Panc1 (cell line): ENCODE results near the gene CPA1. TPM values are rescaled to one million over a fixed set of nuclear protein-coding genes. Genes with fewer than 3 reads are reported as not detected.

ENCODE experiments used
- ATAC-seq: fragments of 200-7000 bp; cut with Tn5 transposase; 2 replicates; pipeline ENCODE4 v1.9.1; 2020; ENCODE audit warnings: mild to moderate bottlenecking, moderate library complexity
- BruUV-seq: library from RNA; stranded (reverse); fragments of 400-500 nt; replicated peaks from 2 replicates; lab custom pipeline; 2021; lab: Mats Ljungman, UMichigan
- CTCF ChIA-PET: fragments of 300-600 bp; sonication (Branson Sonifier 250); formaldehyde crosslinking; loops from one replicate; lab custom pipeline; 2022; ENCODE audit warnings: antibody characterized with exemption; lab: Charles Lee
- POLR2A ChIA-PET: fragments of 300-600 bp; sonication (Branson Sonifier 250); formaldehyde crosslinking; loops from one replicate; lab custom pipeline; 2022; ENCODE audit warnings: antibody characterized with exemption; lab: Charles Lee
- DNase-seq: peaks from one replicate; pipeline ENCODE4 v3.0.0-alpha.2; 2010; ENCODE audit warnings: low read depth, low spot score
- H3K27ac ChIP-seq: 2 replicates; pipeline ENCODE4 v1.5.1; 2011; ENCODE audit warnings: mild to moderate bottlenecking, low read length, inconsistent platforms
- H3K27me3 ChIP-seq: fragments of 200-500 bp; sonication (Bioruptor generic); 2 replicates; pipeline ENCODE4 v1.6.0; 2014; ENCODE audit warnings: low read length, inconsistent platforms; ENCODE audit not compliant: control insufficient read depth, insufficient read depth
- H3K36me3 ChIP-seq: fragments of 200-500 bp; sonication (Bioruptor generic); 2 replicates; pipeline ENCODE4 v1.5.1; 2014; ENCODE audit warnings: inconsistent platforms, mild to moderate bottlenecking, low read length, moderate library complexity; ENCODE audit not compliant: control insufficient read depth, insufficient read depth
- H3K4me1 ChIP-seq: 2 replicates; pipeline ENCODE4 v1.5.1; 2011; ENCODE audit warnings: inconsistent platforms, mild to moderate bottlenecking, low read length, moderate library complexity; ENCODE audit not compliant: control insufficient read depth, insufficient read depth
- H3K4me3 ChIP-seq, 2 experiments: 2 replicates each; pipeline ENCODE4 v1.5.1; 2011 to 2012; ENCODE audit warnings: low read depth in 2 of 2, low read length in 2 of 2, mild to moderate bottlenecking in 2 of 2, inconsistent platforms in 1 of 2, moderate library complexity in 1 of 2
- H3K9me3 ChIP-seq: fragments of 200-500 bp; sonication (Bioruptor generic); 2 replicates; pipeline ENCODE4 v1.5.1; 2014; ENCODE audit warnings: low read depth, mild to moderate bottlenecking, inconsistent platforms, low read length, moderate library complexity; ENCODE audit not compliant: control insufficient read depth, insufficient read depth
- CTCF ChIP-seq: fragments of 450-650 bp; IDR thresholded peaks from 2 replicates; pipeline ENCODE4 v1.5.1; 2017; ENCODE audit warnings: mild to moderate bottlenecking
- POLR2AphosphoS5 ChIP-seq: IDR thresholded peaks from 2 replicates; pipeline ENCODE4 v1.6.1; 2012; ENCODE audit warnings: mild to moderate bottlenecking, low read depth, low read length, moderate library complexity
- REST ChIP-seq, 2 experiments: IDR thresholded peaks; 2 replicates each; pipeline ENCODE4 v1.6.1; 2011 to 2012; ENCODE audit warnings: low read depth in 2 of 2, control low read depth in 1 of 2, low read length in 1 of 2, mild to moderate bottlenecking in 1 of 2, moderate library complexity in 1 of 2; ENCODE audit not compliant: insufficient read depth in 1 of 2
- SIN3A ChIP-seq: IDR thresholded peaks from 2 replicates; pipeline ENCODE4 v1.6.1; 2012; ENCODE audit warnings: low read depth, mild to moderate bottlenecking, low read length, moderate library complexity, borderline replicate concordance; ENCODE audit not compliant: insufficient read depth
- TCF7L2 ChIP-seq: IDR thresholded peaks from 2 replicates; pipeline ENCODE4 v1.6.1; 2011; ENCODE audit warnings: mild to moderate bottlenecking, low read depth, low read length, inconsistent platforms
- in situ Hi-C: cut with HindIII; loops from 2 replicates; pipeline ENCODE4 v1.10.0; 2016; ENCODE audit warnings: low sequenced_read_pairs, low pct_unique_long_range_greater_than_20kb
- intact Hi-C: fragments of 100-400 bp; cut with micrococcal nuclease; formaldehyde crosslinking; loops from one replicate; pipeline ENCODE4 v1.10.0; 2022; ENCODE audit not compliant: unreplicated experiment
- total RNA-seq: library from RNA; stranded (reverse); gene quantifications from one replicate; pipeline ENCODE4 v1.2.1, GENCODE V29; 2021; ENCODE audit not compliant: unreplicated experiment

Gene CPA1
- total RNA-seq, 1 experiment from 2014 or later, result 7.6 TPM

- no peak for TF ChIP-seq SIN3A
- no peak for TF ChIP-seq REST (IDR thresholded peaks at IDR 0.05; ENCODE audit: insufficient read depth in 1 of 2, low read depth in 2 of 2, low read length in 1 of 2)
- no peak for TF ChIP-seq CTCF
- no peak for TF ChIP-seq TCF7L2
- no peak for TF ChIP-seq POLR2AphosphoS5
- DNase-seq (no peak), ATAC-seq (no peak)
- peaks cover 4% of the 10 kb centered on the region; the same call in 1 of the 2 replicates for H3K9me3 ChIP-seq
- H3K27ac ChIP-seq, result no peak overlapping the region
- in situ Hi-C loops (no loop called here), intact Hi-C loops (no loop called here)
- no TSS peak for BruUV-seq
- no peaks in the 10 kb centered on the region for H3K27me3 ChIP-seq
- H3K4me1 ChIP-seq, result no peaks in the 10 kb centered on the region
- ChIA-PET CTCF (no interaction called here), POLR2A (no interaction called here)
- no peak overlapping the region for H3K4me3 ChIP-seq
- H3K36me3 ChIP-seq, result no peaks in the 10 kb centered on the region
Measured at GRCh38 chr7:130346177-130346905, 34.0 kb upstream of the CPA1 start.

- ATAC-seq (no peak), DNase-seq (no peak)
- H3K27ac ChIP-seq, result no peak overlapping the region
- in situ Hi-C loops (no loop called here), intact Hi-C loops (no loop called here)
- TF ChIP-seq POLR2AphosphoS5, result no peak
- TF ChIP-seq REST (IDR thresholded peaks at IDR 0.05; ENCODE audit: insufficient read depth in 1 of 2, low read depth in 2 of 2, low read length in 1 of 2), result no peak
- TF ChIP-seq CTCF, result no peak
- TF ChIP-seq SIN3A, result no peak
- no peak for TF ChIP-seq TCF7L2
- no peaks in the 10 kb centered on the region for H3K27me3 ChIP-seq
- no peaks in the 10 kb centered on the region for H3K36me3 ChIP-seq
- CTCF ChIA-PET, result no interaction called here
- no peak overlapping the region for H3K4me3 ChIP-seq
- POLR2A ChIA-PET, result no interaction called here
- no TSS peak for BruUV-seq
- H3K4me1 ChIP-seq, result no peaks in the 10 kb centered on the region
- no peaks in the 10 kb centered on the region for H3K9me3 ChIP-seq
Measured at GRCh38 chr7:130346941-130347340, 33.4 kb upstream of the CPA1 start.
